Cortex of kidney (tissue), 1 donor: ENCODE results near the gene NUBP2.
"Not testable (repeated sequence)": the region's sequence is repeated elsewhere in the genome, so short reads cannot be mapped to it uniquely, and the experiment has no call there.

Experiments
- DNase-seq: peaks from one replicate; lab custom pipeline; 2025; lab: John Stamatoyannopoulos, UW

NUBP2 gene

DNA sequence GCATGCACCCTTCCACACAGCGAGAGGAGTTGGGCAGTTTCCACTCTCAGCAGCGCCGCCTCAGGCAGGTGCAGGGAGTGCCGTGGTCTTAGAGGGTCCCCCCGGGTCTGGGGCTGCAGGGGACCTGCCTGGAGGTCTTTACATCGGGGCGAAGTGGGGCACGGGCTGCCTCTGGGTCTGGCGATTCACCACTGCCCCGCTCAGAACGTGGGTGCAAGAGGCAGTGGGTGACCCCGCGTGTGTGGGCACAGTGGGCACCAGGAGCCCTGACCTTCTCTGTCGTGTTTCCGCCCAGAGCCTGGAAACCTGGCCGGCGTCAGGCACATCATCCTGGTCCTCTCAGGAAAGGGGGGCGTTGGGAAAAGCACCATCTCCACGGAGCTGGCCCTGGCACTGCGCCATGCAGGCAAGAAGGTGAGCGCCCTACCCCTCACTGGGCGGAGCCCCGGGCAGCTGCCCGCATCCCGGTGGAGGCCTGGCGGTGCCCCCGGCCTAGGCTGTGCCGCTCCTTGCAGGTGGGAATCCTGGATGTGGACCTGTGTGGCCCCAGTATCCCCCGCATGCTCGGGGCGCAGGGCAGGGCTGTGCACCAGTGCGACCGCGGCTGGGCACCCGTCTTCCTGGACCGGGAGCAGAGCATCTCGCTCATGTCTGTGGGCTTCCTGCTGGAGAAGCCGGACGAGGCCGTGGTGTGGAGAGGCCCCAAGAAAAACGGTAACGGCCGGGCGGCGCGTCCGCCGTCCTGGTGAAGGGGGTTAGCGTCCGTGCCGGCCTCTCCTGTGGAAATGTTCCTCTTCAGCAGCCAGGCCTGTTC is 3.7 kb downstream of the NUBP2 start:
- no peak for DNase-seq

DNA sequence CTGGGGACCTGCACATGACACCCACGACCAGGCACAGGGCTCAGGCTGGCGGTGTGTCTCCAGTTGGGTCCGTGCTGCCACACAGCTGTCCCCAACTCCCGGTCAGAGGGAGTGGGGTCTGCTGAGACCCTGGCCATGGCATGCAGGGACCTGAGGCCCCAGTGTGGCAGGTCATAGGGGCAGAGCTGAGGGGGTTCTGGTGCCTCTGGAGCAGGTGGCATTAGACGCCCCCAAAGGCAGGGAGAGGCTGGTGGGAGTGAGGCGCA is 4.2 kb downstream of the NUBP2 start:
- DNase-seq: no peak

DNA sequence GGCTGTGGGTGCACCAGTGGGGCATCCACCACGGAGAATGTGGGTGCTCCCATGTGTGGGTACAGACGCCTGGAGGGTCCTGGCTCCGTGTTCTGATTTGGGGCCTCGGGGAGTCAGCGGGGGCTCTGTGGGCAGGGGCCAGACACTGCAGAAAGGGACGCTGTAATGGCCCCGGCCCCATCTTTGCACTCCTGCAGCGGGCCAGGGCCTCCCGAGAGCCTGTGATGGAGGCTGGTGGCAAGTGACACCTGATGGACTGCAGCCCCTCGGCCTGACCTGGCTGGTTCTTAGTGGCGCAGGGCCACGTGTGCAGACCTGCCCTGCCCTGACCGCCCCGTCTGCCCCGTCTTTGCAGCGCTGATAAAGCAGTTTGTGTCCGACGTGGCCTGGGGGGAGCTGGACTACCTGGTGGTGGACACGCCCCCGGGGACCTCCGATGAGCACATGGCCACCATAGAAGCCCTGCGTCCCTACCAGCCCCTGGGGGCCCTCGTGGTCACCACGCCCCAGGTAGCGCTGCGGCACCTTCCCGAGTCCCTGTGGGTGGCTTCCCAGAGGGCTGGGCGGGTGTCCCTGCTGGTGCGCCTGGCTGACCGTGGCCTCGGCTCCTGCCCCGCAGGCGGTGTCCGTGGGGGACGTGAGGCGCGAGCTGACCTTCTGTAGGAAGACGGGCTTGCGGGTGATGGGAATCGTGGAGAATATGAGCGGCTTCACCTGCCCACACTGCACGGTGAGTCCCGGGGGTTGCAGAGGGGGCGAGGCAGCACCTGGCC is 4.7 kb downstream of the NUBP2 start:
- DNase-seq: no peak

DNA sequence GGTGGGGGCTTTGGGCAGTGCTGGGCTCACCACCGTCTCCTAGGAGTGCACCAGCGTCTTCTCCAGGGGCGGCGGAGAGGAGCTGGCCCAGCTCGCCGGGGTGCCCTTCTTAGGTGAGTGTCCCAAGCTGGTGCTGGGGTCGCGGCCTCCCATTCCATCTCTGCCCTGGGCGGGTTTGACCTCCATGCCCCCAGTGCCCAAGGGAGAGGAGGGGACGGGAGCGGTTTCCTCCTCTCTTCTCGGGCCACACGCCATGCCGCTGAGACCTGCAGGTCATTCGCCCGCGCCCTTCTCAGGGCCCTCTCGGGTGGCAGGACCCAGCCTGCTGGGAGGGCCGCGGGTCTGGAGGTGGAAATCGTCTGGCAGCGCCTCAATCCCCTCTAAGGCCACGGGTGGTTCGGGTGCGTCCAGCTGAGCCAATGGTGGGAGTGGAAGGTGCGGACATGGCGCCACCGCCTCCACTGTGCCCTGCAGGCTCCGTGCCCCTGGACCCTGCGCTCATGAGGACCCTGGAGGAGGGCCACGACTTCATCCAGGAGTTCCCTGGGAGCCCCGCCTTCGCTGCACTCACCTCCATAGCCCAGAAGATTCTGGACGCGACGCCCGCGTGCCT is 5.4 kb downstream of the NUBP2 start:
- DNase-seq: no peak

DNA sequence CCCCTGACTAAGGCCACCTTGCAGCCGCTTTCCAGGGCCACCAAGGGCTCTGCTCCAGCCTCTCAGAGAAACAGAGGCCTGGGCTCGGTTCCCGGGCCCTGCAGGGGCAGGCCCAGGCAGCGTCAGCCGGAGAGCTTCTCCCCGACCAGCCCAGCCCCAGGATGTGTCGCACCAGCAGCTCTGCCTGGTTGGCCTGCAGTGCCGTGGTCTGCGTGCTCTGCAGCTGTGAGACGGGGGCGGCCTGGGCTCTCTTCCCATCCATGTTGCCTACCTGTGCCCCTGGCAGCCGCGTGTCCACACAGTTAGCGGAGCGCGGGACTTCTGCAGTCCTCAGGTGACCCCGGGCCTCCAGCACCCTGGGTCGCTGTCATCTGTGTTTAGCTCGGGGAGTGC is 5.9 kb downstream of the NUBP2 start:
- DNase-seq: no peak

DNA sequence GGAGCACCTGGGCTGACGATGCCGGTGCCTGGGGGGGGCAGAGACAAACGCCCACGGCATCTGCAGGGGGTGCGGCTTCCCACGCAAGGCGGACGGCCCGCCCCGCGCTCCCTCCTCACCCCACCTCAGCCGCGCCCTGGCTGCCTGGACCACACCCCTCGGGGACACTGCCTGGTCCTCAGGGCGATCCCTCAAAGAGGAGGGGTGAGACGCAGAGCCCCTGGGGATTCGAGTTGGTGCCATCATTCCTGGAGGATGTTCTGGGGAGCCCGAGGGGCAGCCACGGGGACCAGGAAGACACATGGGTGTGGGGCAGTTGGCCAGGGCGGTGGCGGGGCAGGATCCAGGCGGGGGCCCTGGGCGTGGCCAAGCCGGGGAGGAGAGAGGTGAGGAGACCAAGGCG is 6.9 kb downstream of the NUBP2 start:
- DNase-seq: no peak

DNA sequence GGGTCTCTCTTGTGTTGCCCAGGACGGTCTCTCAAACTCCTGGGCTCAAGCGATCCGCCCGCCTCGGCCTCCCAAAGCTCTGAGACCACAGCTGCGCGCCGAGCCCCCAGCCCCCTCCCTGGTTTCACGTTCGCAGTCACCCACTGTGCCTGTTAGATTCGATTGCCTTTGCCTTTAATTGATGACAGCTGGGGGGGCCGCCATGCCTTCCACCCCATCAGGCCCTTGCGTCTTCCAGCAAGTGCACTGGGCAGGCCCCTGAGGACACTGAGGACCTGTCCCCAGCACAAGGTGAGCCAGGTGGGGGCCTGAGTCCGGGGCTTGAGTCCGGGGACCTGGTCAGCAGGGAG is 7.5 kb downstream of the NUBP2 start:
- no peak for DNase-seq

DNA sequence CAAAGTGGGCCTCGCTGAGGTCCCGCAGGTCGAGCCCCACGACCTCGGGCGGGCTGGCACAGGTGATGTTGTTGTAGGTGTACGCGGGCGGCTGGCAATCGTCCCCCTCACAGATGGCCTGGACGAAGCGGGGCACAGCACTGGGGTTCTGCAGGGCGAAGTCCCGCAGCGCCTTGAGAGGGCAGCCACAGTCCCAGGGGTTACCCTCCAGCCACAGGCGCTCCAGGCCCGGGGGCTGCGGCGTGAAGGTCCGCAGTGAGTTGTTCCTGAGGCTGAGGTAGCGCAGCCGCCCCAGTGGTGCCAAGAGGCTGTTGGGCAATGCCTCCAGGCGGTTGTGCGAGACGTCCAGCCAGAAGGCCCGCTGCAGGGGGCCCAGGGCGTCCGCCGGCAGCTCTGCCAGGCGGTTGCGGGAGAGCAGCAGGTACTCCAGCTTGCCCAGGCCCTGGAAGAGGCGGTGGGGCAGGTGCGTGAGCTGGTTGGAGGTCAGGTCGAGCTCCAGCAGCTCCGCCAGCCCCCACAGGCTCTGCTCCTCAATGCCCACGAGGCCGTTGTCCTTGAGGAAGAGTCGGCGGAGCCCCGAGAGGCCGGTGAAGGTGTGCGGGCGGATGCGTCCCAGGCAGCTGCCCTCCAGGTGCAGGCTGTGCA is 8.0 kb downstream of the NUBP2 start:
- DNase-seq: no peak

DNA sequence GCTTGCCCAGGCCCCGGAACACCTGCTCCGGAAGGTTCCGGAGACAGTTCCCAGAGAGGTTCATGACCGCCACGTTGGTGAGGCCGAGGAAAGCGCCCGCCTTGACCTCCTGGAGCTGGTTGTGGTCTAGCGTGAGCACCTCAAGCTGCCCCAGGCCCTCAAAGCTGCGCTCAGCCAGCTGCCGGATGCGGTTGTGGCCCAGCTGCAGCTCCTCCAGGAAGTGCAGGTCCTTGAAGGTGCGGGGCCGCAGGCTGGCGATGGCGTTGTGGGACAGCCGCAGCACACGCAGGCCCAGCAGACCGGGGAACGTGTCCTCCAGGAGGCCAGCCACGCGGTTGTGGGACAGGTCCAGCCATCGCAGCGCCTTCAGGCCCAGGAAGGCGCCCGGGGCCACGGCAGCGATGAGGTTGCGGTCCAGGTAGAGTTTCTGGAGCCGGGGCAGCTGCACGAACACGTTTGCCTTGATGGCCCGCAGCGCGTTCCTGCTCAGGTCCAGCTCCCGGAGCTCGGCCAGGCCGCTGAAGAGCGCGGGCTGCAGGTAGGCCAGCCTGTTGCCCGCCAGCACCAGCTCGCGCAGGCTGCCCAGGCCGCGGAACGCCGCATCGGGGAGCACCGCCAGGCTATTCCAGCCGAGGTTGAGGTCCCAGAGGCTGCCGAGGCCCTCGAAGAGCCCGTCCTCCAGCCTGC is 8.6 kb downstream of the NUBP2 start:
- no peak for DNase-seq

DNA sequence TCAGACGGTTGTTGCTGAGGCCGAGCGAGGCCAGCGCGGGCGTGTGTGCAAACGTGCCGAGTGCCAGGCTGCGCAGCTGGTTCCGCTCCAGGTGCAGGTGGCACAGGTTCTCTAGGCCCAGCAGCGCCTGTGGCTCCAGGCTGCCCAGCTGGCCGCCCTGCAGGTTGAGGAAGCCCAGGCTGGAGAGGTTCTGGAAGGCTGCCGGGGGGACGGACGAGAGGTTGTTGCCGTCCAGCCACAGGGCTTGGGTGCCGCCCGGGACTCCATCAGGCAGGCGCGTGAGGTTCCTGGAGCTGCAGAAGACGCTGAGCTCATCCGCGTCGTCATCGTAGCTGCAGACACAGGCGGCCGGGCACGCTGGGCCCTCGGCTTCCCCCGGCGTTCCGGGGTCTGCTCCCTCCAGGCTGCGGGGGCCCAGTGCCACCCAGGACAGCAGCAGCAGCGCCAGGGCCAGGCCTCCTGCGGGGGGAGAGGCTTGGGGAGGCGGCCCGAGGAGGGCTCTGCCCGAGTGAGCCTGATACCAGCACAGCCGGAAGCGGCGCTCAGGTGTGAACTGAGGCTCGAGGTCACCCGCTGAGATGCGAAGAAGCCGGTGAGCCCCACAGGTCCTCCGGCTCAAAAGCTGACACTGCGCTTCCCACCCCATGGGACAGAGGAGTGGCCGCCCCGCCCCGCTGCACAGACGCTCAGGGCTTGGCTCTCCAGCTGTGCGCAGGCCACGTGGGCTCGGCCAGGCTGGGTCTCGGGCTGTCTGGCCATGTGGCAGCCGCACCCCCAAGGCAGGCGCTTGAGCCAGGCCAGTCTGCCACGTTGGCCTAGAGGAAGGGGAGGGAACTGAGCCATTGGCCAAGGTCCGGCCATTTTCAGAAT is 9.4 kb downstream of the NUBP2 start:
- DNase-seq: no peak

DNA sequence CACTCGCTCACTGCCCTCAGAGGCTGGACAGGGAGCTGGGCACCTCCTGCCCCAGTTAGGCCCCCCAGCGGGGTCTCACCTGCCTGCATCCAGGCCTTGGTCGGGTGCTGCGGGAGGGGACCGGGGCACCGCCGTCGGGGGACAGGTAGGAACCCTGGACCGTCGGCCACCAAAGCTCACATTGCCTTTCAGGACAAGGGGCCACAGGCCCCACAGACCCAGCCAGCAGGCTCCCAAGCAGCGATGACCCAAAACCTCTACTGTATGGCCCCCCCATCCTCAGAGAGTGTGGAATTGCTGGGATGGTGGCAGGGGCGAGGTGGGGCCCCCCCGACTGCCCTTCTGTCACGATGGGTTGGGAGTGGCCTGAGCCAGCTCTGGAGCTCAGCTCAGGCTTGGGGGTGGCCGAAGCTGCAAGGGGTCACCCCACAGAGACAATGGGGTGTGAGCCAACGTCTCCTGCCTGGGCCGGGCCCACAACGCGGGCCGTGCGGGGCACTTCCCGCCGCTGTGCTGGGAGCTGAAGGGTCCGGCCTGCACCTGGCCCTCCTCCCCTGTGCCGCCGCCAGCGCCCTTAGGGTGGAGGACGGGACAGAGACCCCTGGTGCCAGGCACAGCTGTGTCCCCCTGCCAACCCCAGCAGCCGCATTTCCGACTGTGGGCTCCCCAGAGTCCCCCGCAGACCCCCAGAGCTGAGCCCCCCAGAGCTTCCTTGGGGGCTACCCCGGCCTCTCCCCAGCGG is 10.2 kb downstream of the NUBP2 start:
- no peak for DNase-seq

DNA sequence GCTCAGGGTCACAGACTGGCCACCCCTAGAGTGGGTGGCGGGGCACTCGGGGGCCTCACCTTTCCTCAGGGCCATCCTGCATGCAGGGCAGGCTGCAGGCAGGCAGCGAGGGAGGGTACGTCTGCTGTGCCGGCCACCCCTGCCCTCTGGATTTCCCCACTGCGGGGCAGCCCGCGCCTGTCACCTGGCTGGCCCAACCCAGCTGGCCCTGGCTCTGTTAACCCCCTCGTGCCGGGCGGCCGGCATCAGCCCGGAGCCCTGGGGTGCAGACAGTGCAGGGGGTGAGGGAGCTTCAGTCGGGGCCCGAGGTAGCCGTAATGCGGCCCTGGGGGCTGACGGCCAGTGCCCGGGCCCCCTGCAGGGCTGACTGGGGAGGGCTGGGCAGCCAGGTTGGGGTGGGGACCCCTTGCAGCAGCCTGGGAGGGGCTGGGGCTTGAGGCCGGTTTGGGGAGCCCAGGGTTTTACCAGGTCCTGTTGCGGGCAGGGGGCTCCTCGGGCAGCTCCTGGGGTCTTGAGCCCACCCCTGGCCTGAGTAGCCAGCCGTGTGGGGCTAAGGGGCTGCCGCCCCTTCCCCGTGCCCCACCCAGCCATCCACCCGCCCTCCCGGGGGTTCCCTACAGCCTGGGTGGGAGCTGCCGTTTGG is 10.9 kb downstream of the NUBP2 start, which contains the start of gene IGFALS:
Gene IGFALS (minus strand): TSS at position 128 of the 643 bp plus-strand sequence. CDS start 53 bp downstream, at position 75.
- DNase-seq: no peak

DNA sequence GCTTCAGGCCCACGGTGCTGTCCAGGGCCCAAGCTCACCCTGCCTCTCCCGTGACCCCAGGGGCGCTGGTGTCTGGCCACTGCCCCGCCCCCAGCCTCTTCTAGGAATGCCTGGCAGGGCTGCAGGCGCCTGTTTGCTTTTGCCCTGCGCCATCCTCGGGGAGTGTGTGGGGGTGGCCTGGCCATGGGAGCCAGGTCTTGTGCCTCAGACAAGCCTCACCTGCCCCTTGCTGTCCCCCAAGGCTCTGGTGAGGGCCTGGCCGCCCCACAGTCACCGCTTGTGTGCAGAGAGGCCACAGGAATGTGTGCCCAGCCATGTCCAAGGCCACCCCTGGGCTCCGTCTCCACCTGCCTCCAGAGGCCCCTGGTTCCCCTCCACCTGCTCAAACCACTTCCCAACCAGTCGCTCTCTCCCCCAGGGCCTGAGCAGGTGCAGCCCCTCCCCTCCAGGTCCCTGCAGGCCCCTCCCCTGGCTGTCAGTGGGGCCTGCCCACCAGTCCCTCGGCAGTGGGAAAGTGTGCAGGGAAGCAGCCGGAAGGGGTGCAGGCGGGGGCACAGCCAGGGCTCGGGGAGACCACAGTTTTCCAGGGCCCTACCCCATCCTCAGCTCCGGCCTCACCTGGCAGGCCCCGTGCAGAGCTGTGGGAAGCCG is 11.6 kb downstream of the NUBP2 start:
- no peak for DNase-seq

DNA sequence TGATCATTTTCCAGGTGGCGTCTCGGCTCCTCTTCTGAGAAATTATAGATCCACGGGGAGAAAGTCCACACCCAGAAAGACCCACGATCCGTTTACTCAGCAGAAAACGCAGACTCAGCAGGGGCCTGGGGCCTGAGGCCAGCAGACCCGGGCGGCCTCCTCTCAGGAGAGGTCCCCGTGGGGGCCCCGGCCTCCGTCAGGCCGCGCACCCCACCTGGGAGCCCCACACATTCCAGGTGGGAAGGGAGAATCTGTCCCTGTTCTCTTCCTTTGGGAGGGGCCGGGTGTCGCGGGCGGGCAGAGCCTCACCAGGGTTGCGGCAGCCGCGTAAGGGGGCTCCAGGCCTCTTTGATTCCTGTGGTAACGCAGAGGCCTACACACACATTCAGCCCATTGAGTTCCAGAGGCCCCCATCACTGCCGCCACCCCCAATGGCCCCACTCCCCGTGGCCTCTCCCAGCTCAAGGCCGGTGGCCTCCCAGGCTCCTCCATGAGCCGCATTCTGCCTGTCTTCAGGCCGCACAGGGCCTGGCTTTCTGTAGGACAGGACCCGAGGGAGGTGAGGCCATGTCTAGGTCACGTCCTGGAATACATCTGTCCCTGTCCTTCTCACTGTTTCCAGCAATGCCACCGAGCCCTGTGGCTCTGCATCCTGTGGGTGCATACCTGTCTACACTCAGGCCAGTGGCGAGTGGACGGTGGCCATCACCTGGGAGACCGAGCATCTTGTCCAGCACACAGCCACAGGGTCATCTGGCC is 12.3 kb downstream of the NUBP2 start:
- no peak for DNase-seq

DNA sequence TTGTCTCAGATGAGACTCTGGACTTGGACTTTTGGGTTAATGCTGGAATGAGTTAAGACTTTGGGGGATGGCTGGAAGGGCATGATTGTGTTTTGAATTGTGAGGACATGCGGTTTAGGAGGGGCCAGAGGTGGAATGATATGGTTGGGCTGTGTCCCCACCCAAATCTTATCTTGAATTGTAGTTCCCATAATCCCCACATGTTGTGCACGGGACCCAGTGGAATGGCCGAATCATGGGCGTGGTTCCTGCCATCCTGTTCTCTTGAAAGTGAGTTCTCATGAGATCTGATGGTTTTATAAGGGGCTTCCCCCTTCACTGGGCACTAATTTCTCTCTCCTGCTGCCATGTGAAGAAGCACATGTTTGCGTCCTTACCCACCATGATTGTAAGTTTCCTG is 16.5 kb downstream of the NUBP2 start:
- DNase-seq: not testable (repeated sequence)

DNA sequence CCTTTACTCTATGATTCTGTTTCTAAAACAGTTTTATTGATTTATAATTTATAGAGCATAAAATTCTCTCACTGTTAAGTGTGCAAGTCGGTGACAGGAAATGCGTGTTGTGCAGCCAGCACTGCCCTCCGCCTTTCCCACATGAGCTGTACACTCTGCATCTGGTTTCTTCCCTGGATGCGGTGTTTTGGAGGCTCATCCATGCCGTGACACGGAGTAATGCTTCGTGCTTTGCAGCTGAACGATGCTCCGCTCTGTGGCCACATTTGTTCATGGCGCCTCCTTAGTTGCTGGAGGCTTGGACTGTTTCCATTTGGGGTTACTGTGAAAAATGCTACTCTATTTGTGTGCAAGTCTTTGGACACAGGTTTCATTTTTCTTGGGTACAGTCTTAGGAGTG is 17.9 kb downstream of the NUBP2 start:
- DNase-seq: no peak

DNA sequence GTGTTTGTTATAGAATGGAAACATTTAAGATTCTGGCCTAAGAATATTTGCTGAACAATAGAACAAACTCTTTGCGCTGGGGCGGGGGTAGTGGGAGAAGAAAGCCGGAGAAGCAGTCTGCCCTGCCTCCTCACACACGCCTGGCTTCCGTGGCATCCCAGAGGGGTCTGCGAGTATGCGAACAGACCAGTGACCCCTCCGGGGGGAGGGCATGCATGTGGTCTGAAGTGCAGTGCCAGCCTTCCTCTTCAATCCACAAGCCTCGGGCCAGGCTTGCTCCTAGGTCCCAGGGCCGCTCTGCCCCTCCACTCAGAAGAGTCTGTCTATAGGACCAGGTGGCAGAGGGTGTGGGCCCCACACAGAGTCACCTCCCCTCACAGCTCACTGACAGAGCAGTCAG is 24.9 kb downstream of the NUBP2 start:
- no peak for DNase-seq

DNA sequence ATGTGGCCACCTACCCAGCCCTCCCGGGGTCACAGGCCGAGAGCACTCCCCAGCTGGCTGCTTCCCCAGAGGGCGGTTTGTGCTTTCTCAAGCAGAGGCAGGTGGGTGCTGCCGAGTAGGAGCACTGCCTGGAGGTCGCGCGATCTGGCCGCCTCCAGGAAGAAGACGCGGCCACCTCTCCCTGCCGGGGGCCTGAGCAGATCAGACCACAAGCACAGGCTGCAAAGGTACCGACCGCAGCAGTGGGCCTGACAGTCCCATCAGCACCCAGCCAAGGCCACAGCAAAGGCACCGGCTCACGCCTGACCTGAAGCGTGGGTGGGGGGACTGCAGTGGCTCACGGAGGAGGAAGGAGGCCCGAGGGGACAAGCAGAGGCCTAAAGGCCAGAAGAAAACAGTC is 25.9 kb downstream of the NUBP2 start:
- no peak for DNase-seq
